H1 (cell line): ENCODE measurements around the gene SLIT3. TPM values are rescaled to one million over a fixed set of nuclear protein-coding genes. Genes with fewer than 3 reads are reported as not detected.

Experiments
- CTCF ChIA-PET: fragments of 300-600 bp; sonication (Branson Sonifier 250); formaldehyde crosslinking; loops from one replicate; lab custom pipeline; 2021; ENCODE audit not compliant: partially characterized antibody; lab: Charles Lee
- POLR2A ChIA-PET: fragments of 300-600 bp; sonication (Branson Sonifier 250); formaldehyde crosslinking; loops from one replicate; lab custom pipeline; 2021; ENCODE audit warnings: inconsistent platforms; ENCODE audit not compliant: partially characterized antibody; lab: Charles Lee
- DNase-seq, 2 experiments: peaks; one replicate each; pipeline versions ENCODE4 v3.0.0 to v3.0.0-alpha.2; 2010 to 2022; ENCODE audit warnings: low spot score in 2 of 2, low read depth in 1 of 2, mixed read lengths in 1 of 2
- FAIRE-seq: peaks from 2 replicates; lab custom pipeline; 2011; peaks lifted over from hg19 to GRCh38; lab: Jason Lieb, UNC
- H2AFZ ChIP-seq: 2 replicates; pipeline ENCODE4 v1.8.1; 2012; ENCODE audit warnings: low read length, inconsistent platforms
- H2AK5ac ChIP-seq: 2 replicates; pipeline ENCODE4 v1.6.1; 2013; ENCODE audit warnings: low read depth, low read length
- H2BK120ac ChIP-seq: replicated peaks from 2 replicates; pipeline ENCODE3; 2013; ENCODE audit warnings: low read depth, low read length, inconsistent platforms
- H2BK12ac ChIP-seq: 2 replicates; pipeline ENCODE4 v1.6.1; 2013; ENCODE audit warnings: low read depth, low read length
- H2BK15ac ChIP-seq: 2 replicates; pipeline ENCODE4 v1.6.1; 2013; ENCODE audit warnings: low read length
- H2BK20ac ChIP-seq: 2 replicates; pipeline ENCODE4 v1.6.1; 2013; ENCODE audit warnings: low read length
- H2BK5ac ChIP-seq: 2 replicates; pipeline ENCODE4 v1.6.1; 2013; ENCODE audit warnings: low read depth, low read length
- H3K14ac ChIP-seq: 2 replicates; pipeline ENCODE4 v1.6.1; 2013; ENCODE audit warnings: inconsistent platforms; ENCODE audit not compliant: insufficient read length
- H3K18ac ChIP-seq: 2 replicates; pipeline ENCODE4 v1.6.1; 2013; ENCODE audit warnings: low read length; ENCODE audit errors: extremely low read depth
- H3K23ac ChIP-seq: 2 replicates; pipeline ENCODE4 v1.6.1; 2013; ENCODE audit warnings: inconsistent platforms; ENCODE audit not compliant: insufficient read length
- H3K23me2 ChIP-seq: 2 replicates; pipeline ENCODE4 v1.6.1; 2013; ENCODE audit warnings: low read depth, low read length
- H3K27ac ChIP-seq: 2 replicates; pipeline ENCODE4 v1.6.1; 2011; ENCODE audit warnings: low read depth, low read length, inconsistent platforms
- H3K27me3 ChIP-seq, 4 experiments: replicated peaks in 1 of 4; 1 replicate in 1 of 4; 2 replicates in 3 of 4; pipeline versions ENCODE4 v1.6.1 to v1.8.1; 2011 to 2013; ENCODE audit warnings: low read length in 3 of 4, mild to moderate bottlenecking in 3 of 4, inconsistent platforms in 2 of 4, mixed read lengths in 2 of 4, moderate library complexity in 1 of 4; ENCODE audit not compliant: control insufficient read depth in 3 of 4, insufficient read depth in 3 of 4; ENCODE audit errors: extremely low read depth in 1 of 4
- H3K36me3 ChIP-seq, 4 experiments: 2 replicates each; pipeline versions ENCODE4 v1.6.1 to v1.8.1; 2011 to 2013; ENCODE audit warnings: mild to moderate bottlenecking in 4 of 4, low read length in 3 of 4, moderate library complexity in 2 of 4, control low read depth in 1 of 4, inconsistent platforms in 1 of 4; ENCODE audit not compliant: insufficient read depth in 4 of 4, control insufficient read depth in 2 of 4
- H3K4ac ChIP-seq: replicated peaks from 2 replicates; pipeline ENCODE3; 2013; ENCODE audit warnings: low read length, low read depth, mixed read lengths, inconsistent platforms; ENCODE audit not compliant: insufficient read length
- H3K4me1 ChIP-seq, 4 experiments: replicated peaks in 1 of 4; 1 replicate in 1 of 4; 2 replicates in 3 of 4; pipeline versions ENCODE4 v1.6.1 to v1.8.1; 2011 to 2013; ENCODE audit warnings: low read length in 3 of 4, inconsistent platforms in 2 of 4, mixed read lengths in 1 of 4; ENCODE audit not compliant: insufficient read depth in 4 of 4, control insufficient read depth in 3 of 4
- H3K4me2 ChIP-seq, 2 experiments: 2 replicates each; pipeline versions ENCODE4 v1.6.1 to v1.8.1; 2011 to 2013; ENCODE audit warnings: low read depth in 2 of 2, low read length in 2 of 2, control low read depth in 1 of 2, inconsistent platforms in 1 of 2, mild to moderate bottlenecking in 1 of 2; ENCODE audit not compliant: insufficient read depth in 1 of 2
- H3K4me3 ChIP-seq, 4 experiments: fragments of 200-600, 300-600 bp in 1 of 4; sonication (generic), shearing (Covaris generic), sonication (Bioruptor Twin) in 1 of 4; 2 replicates each; pipeline versions ENCODE4 v1.5.1 to v1.8.1; 2011 to 2016; ENCODE audit warnings: low read length in 4 of 4, low read depth in 3 of 4, control low read depth in 2 of 4, inconsistent platforms in 2 of 4, mild to moderate bottlenecking in 2 of 4, mixed read lengths in 1 of 4, moderate library complexity in 1 of 4; ENCODE audit not compliant: insufficient read depth in 2 of 4; ENCODE audit errors: extremely low read depth in 1 of 4
- H3K56ac ChIP-seq: replicated peaks from 2 replicates; pipeline ENCODE3; 2013; ENCODE audit warnings: low read depth, mild to moderate bottlenecking, mixed read lengths, low read length, inconsistent platforms; ENCODE audit not compliant: insufficient read length
- H3K79me1 ChIP-seq: 2 replicates; pipeline ENCODE4 v1.6.1; 2013; ENCODE audit warnings: low read depth, low read length, control low read depth
- H3K79me2 ChIP-seq, 2 experiments: 2 replicates each; pipeline versions ENCODE4 v1.6.1 to v1.8.1; 2012 to 2013; ENCODE audit warnings: low read length in 2 of 2, mild to moderate bottlenecking in 2 of 2, inconsistent platforms in 1 of 2; ENCODE audit not compliant: insufficient read depth in 2 of 2, control insufficient read depth in 1 of 2
- H3K9ac ChIP-seq, 4 experiments: replicated peaks in 1 of 4; 1 replicate in 1 of 4; 2 replicates in 3 of 4; pipeline versions ENCODE4 v1.6.1 to v1.8.1; 2011 to 2013; ENCODE audit warnings: low read depth in 3 of 4, low read length in 3 of 4, control low read depth in 2 of 4, mild to moderate bottlenecking in 2 of 4, moderate library complexity in 2 of 4, inconsistent platforms in 1 of 4; ENCODE audit errors: extremely low read depth in 1 of 4
- H3K9me3 ChIP-seq, 2 experiments: 2 replicates each; pipeline versions ENCODE4 v1.6.1 to v1.8.1; 2012 to 2013; ENCODE audit warnings: mild to moderate bottlenecking in 2 of 2, moderate library complexity in 2 of 2, control low read depth in 1 of 2, inconsistent platforms in 1 of 2, low read depth in 1 of 2, low read length in 1 of 2, mixed read lengths in 1 of 2; ENCODE audit not compliant: insufficient read depth in 2 of 2
- H4K20me1 ChIP-seq, 2 experiments: replicated peaks in 1 of 2; 2 replicates each; pipeline versions ENCODE3 to v1.8.1; 2011 to 2013; ENCODE audit warnings: inconsistent platforms in 2 of 2, low read length in 2 of 2, mild to moderate bottlenecking in 1 of 2; ENCODE audit not compliant: insufficient read depth in 2 of 2, control insufficient read depth in 1 of 2
- H4K5ac ChIP-seq: 2 replicates; pipeline ENCODE4 v1.6.1; 2013; ENCODE audit warnings: low read length, low read depth, mixed read lengths, inconsistent platforms; ENCODE audit not compliant: insufficient read length
- H4K8ac ChIP-seq: 2 replicates; pipeline ENCODE4 v1.8.0; 2013; ENCODE audit warnings: mild to moderate bottlenecking, moderate library complexity, low read length, inconsistent platforms; ENCODE audit not compliant: insufficient read depth; ENCODE audit errors: extremely low read depth
- H4K91ac ChIP-seq: replicated peaks from 2 replicates; pipeline ENCODE3; 2013; ENCODE audit warnings: low read length, mixed read lengths, inconsistent platforms; ENCODE audit not compliant: insufficient read length
- RXRA ChIP-seq: IDR thresholded peaks from 2 replicates; pipeline ENCODE4 v1.6.1; 2011; ENCODE audit warnings: low read depth, mild to moderate bottlenecking, low read length, moderate library complexity; ENCODE audit not compliant: insufficient read depth
- SUZ12 ChIP-seq: fragments of 200-600 bp; sonication (generic); IDR thresholded peaks from 2 replicates; pipeline ENCODE4 v1.6.1; 2012; ENCODE audit warnings: mild to moderate bottlenecking, inconsistent platforms, low read length, moderate library complexity, mixed read lengths
- TAF7 ChIP-seq: optimal IDR thresholded peaks from 2 replicates; pipeline ENCODE3; 2011; ENCODE audit warnings: low read depth, mild to moderate bottlenecking, inconsistent platforms, low read length, moderate library complexity, borderline replicate concordance
- WGBS, 2 experiments: shearing (Covaris generic) in 1 of 2; methylation state at CpG; one replicate each; pipeline versions ENCODE4 v1.1.6 to v1.1.7; 2013 to 2015; ENCODE audit warnings: low lambda C conversion rate in 2 of 2, mixed read lengths in 2 of 2, inconsistent platforms in 1 of 2, low coverage in 1 of 2, missing lambda C conversion rate in 1 of 2; ENCODE audit not compliant: insufficient replicate concordance in 2 of 2, insufficient coverage in 1 of 2, insufficient read length in 1 of 2; ENCODE audit errors: extremely low coverage in 1 of 2, missing lambda C conversion rate in 1 of 2; 5-methylcytosine and 5-hydroxymethylcytosine counted together
- polyA plus RNA-seq, 7 experiments: library from polyadenylated mRNA; depleted of rRNA in 3 of 7; stranded (reverse) in 5 of 7; unstranded in 2 of 7; fragments of >200 nt in 5 of 7; fragments of 200-250 nt in 2 of 7; gene quantifications; 1 replicate in 5 of 7; 2 replicates in 1 of 7; 4 replicates in 1 of 7; pipeline versions ENCODE4 v1.2.1 to v1.2.3, GENCODE V29; 2011 to 2013; ENCODE audit warnings: missing spikeins in 2 of 7, mixed read lengths in 2 of 7
- total RNA-seq: library from RNA; stranded (reverse); fragmentation: NEBNext Ultra II Directional; extraction: Animal tissue kit (Norgen Biotek cat#: 25700); gene quantifications from 2 replicates; pipeline ENCODE4 v1.2.1, GENCODE V29; 2021

The SLIT3 gene
- total and polyA plus RNA-seq, 2 of the 8 experiments (the other 6 are each of a cell fraction or from before 2014, with no cell fraction given): 1.1 to 1.2 TPM

- no peak overlapping the region for H2BK15ac ChIP-seq
- no peak overlapping the region for H3K9ac ChIP-seq
- H3K27me3 ChIP-seq: peaks cover 10 to 35% (median 20%) of the 10 kb centered on the region in 4 experiments
- 0 out of 7 replicates have a peak, but pooled peaks cover 0 to 2% (median 0%) of the 10 kb centered on the region in 4 experiments for H3K4me1 ChIP-seq
- POLR2A ChIA-PET: no interaction called here
- H4K91ac ChIP-seq: no peak overlapping the region
- no peak overlapping the region for H2AK5ac ChIP-seq
- H2AFZ ChIP-seq: no peak overlapping the region
- H3K23me2 ChIP-seq: no peaks in the 10 kb centered on the region
- WGBS, 2 experiments: 91% methylated on average over 8 of the region's 8 CpGs; no CpG with 5 or more reads in 1 of the 2 experiments
- H2BK20ac ChIP-seq: no peak overlapping the region
- H4K5ac ChIP-seq: no peak overlapping the region
- H2BK12ac ChIP-seq: no peak overlapping the region
- no peak overlapping the region for H3K27ac ChIP-seq
- TF ChIP-seq TAF7 (no peak), SUZ12 (no peak), RXRA (no peak)
- TF ChIP-seq, all 59 proteins: peak for 0
- Histone ChIP-seq H3K4me3 (no peak overlapping the region), H3K56ac (no peak overlapping the region), H4K8ac (no peak overlapping the region), H3K36me3 (no peaks in the 10 kb centered on the region), H3K4me2 (no peak overlapping the region), H3K18ac (no peak overlapping the region), H2BK5ac (no peak overlapping the region), H3K79me1 (no peaks in the 10 kb centered on the region), H3K79me2 (no peaks in the 10 kb centered on the region), H3K14ac (no peak overlapping the region), H4K20me1 (peaks cover 1 to 3% of the 10 kb centered on the region in 2 experiments), H3K4ac (no peak overlapping the region), H3K23ac (no peak overlapping the region), H3K9me3 (no peaks in the 10 kb centered on the region), H2BK120ac (no peak overlapping the region)
- CTCF ChIA-PET: interaction anchor here (0.7 to 1.5 kb wide), 4 partner anchors 9 to 510 kb away, joined by 3 to 4 read pairs (median 3); no protein-coding TSS in a partner anchor
- DNase-seq (no peak), FAIRE-seq (no peak)
These were observed 84.1 kb downstream of the SLIT3 start for GRCh38 chr5:169216866-169217265.
